SK-N-SH treated with all-trans-retinoic acid at 6 μM for 48 hours (cell line): ENCODE data around the gene DIRAS1.

Experiments used
- ATAC-seq: fragments of 200-7000 bp; cut with Tn5 transposase; 3 replicates; pipeline ENCODE4 v1.9.1; 2020; ENCODE audit warnings: mild to moderate bottlenecking, moderate library complexity
- ARNTL ChIP-seq: fragments of 450-650 bp; formaldehyde crosslinking; IDR thresholded peaks from 2 replicates; pipeline ENCODE4 v1.5.0; 2020; ENCODE audit warnings: low read depth, mild to moderate bottlenecking, moderate library complexity, borderline replicate concordance
- BACH2 ChIP-seq: fragments of 250-450 bp; sonication (Bioruptor Pico); IDR thresholded peaks from 2 replicates; pipeline ENCODE4 v1.9.0; 2021; ENCODE audit warnings: mild to moderate bottlenecking, borderline replicate concordance
- CREB5 ChIP-seq: fragments of 250-450 bp; sonication (Bioruptor Pico); IDR thresholded peaks from 2 replicates; pipeline ENCODE4 v1.5.1; 2020; ENCODE audit warnings: low read depth, mild to moderate bottlenecking, moderate library complexity
- CSDC2 ChIP-seq: fragments of 250-450 bp; sonication (Bioruptor Pico); IDR thresholded peaks from 2 replicates; pipeline ENCODE4 v1.5.0; 2020; ENCODE audit warnings: mild to moderate bottlenecking, moderate library complexity
- CSRNP3 ChIP-seq: fragments of 250-450 bp; sonication (Bioruptor Pico); IDR thresholded peaks from 2 replicates; pipeline ENCODE4 v1.5.1; 2021; ENCODE audit warnings: mild to moderate bottlenecking, moderate library complexity
- ESRRG ChIP-seq: fragments of 250-450 bp; sonication (Bioruptor Pico); IDR thresholded peaks from 2 replicates; pipeline ENCODE4 v1.6.1; 2021; ENCODE audit warnings: mild to moderate bottlenecking
- GLIS3 ChIP-seq: fragments of 250-450 bp; sonication (Bioruptor Pico); IDR thresholded peaks from 2 replicates; pipeline ENCODE4 v1.5.0; 2020; ENCODE audit warnings: mild to moderate bottlenecking, moderate library complexity
- ISL1 ChIP-seq: fragments of 250-450 bp; sonication (Bioruptor Pico); IDR thresholded peaks from 2 replicates; pipeline ENCODE4 v2.1.2; 2022; ENCODE audit warnings: mild to moderate bottlenecking, moderate library complexity
- OSR1 ChIP-seq: fragments of 250-450 bp; sonication (Bioruptor Pico); IDR thresholded peaks from 2 replicates; pipeline ENCODE4 v1.8.0; 2022; ENCODE audit warnings: moderate library complexity, mild to moderate bottlenecking, inconsistent platforms
- RARB ChIP-seq: fragments of 250-450 bp; sonication (Bioruptor Pico); IDR thresholded peaks from 2 replicates; pipeline ENCODE4 v1.8.0; 2021; ENCODE audit warnings: mild to moderate bottlenecking, moderate library complexity
- TCF4 ChIP-seq: fragments of 250-450 bp; sonication (Bioruptor Pico); IDR thresholded peaks from 2 replicates; pipeline ENCODE4 v1.8.0; 2021; ENCODE audit warnings: mild to moderate bottlenecking, moderate library complexity, borderline replicate concordance
- TOX ChIP-seq: fragments of 250-450 bp; sonication (Bioruptor Pico); IDR thresholded peaks from 2 replicates; pipeline ENCODE4 v1.8.0; 2021; ENCODE audit warnings: mild to moderate bottlenecking, moderate library complexity, borderline replicate concordance
- ZC3H10 ChIP-seq: fragments of 250-450 bp; sonication (Bioruptor Pico); IDR thresholded peaks from 2 replicates; pipeline ENCODE4 v1.5.1; 2021; ENCODE audit warnings: mild to moderate bottlenecking, moderate library complexity
- ZFP3 ChIP-seq: fragments of 250-450 bp; sonication (Bioruptor Pico); IDR thresholded peaks from 2 replicates; pipeline ENCODE4 v1.5.0; 2020; ENCODE audit warnings: mild to moderate bottlenecking, moderate library complexity
- ZFP30 ChIP-seq: fragments of 450-650 bp; formaldehyde crosslinking; IDR thresholded peaks from 2 replicates; pipeline ENCODE4 v1.5.0; 2022; ENCODE audit warnings: mild to moderate bottlenecking, moderate library complexity
- ZNF565 ChIP-seq: fragments of 450-650 bp; formaldehyde crosslinking; conservative IDR thresholded peaks from 2 replicates; pipeline ENCODE4 v1.5.0; 2020; ENCODE audit warnings: low read depth, mild to moderate bottlenecking, moderate library complexity
- ZNF70 ChIP-seq: fragments of 450-650 bp; formaldehyde crosslinking; IDR thresholded peaks from 2 replicates; pipeline ENCODE4 v1.5.0; 2020; ENCODE audit warnings: mild to moderate bottlenecking, moderate library complexity
- ZNF8 ChIP-seq: fragments of 450-650 bp; formaldehyde crosslinking; IDR thresholded peaks from 2 replicates; pipeline ENCODE4 v1.5.0; 2020; ENCODE audit warnings: mild to moderate bottlenecking, moderate library complexity
- TF ChIP-seq, protein P1 (sequence below): fragments of 250-450 bp; sonication (Bioruptor Pico); IDR thresholded peaks from 2 replicates; pipeline ENCODE4 v1.8.0; 2020; ENCODE audit warnings: mild to moderate bottlenecking, moderate library complexity, borderline replicate concordance

The DIRAS1 gene

DNA sequence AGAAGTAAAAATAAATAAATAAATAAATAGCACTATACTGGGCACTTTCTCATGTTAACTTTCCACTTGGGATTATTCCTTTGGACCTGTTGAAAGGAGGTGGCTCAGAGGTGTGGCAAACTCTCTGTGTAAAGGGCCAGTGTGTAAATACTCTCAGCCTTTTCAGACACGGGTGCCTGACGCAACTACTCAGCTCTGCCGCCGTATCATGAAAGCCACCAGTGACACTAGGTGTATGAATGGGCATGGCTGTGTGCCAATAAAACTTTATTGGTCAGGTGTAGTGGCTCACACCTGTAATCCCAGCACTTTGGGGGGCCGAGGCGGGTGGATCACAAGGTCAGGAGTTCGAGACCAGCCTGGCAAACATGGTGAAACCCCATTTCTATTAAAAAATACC, 38.8 kb upstream of the DIRAS1 start (continued):
- TF ChIP-seq ZC3H10 (CRISPR knock-in tag) (no peak), TOX (CRISPR knock-in tag) (no peak)

GRCh38 chr19:2759362-2759761, 38.2 kb upstream of the DIRAS1 start:
- TF ChIP-seq CREB5 (CRISPR knock-in tag): no peak
- no peak for ATAC-seq

DNA sequence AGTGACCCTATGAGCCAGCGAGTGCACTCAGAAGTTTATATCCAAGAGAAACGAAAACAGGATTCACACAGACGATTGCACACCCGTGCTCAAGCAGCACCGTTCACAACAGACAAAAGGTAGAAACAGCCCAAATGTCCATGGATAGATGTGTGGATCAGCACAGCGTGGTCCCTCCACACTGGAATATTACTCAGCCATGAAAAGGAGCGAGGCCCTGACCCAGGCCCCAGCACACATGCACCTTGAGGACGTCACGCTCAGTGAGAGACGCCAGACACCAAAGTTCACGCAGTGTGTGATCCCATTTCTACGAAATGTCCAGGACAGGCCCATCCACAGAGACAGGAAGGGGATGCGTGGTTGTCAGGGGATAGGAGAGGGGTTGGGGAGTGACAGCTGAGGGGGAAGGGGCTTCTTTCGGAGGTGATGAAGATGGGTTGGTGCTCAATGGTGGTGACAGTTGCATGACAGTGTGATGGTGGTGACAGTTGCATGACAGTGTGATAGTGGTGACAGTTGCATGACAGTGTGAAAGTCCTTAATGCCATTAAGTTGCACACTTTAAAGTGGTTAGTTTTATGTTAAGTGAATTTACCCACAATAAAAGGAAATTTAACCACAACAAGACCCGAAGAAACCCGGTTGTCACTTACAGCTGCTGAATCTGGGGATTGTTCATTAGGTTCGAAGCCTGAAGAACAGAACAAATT, 37.6 kb upstream of the DIRAS1 start:
- no peak for ATAC-seq
- TF ChIP-seq OSR1 (CRISPR knock-in tag): no peak
- TF ChIP-seq ZFP3 (CRISPR knock-in tag): no peak
- no peak for TF ChIP-seq BACH2
- TF ChIP-seq ARNTL (CRISPR knock-in tag): no peak
- no peak for TF ChIP-seq ZNF70 (CRISPR knock-in tag)
- TF ChIP-seq, protein P1, sequence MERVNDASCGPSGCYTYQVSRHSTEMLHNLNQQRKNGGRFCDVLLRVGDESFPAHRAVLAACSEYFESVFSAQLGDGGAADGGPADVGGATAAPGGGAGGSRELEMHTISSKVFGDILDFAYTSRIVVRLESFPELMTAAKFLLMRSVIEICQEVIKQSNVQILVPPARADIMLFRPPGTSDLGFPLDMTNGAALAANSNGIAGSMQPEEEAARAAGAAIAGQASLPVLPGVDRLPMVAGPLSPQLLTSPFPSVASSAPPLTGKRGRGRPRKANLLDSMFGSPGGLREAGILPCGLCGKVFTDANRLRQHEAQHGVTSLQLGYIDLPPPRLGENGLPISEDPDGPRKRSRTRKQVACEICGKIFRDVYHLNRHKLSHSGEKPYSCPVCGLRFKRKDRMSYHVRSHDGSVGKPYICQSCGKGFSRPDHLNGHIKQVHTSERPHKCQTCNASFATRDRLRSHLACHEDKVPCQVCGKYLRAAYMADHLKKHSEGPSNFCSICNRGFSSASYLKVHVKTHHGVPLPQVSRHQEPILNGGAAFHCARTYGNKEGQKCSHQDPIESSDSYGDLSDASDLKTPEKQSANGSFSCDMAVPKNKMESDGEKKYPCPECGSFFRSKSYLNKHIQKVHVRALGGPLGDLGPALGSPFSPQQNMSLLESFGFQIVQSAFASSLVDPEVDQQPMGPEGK: no peak
- TF ChIP-seq ISL1 (CRISPR knock-in tag): no peak
- TF ChIP-seq ESRRG: no peak
- no peak for TF ChIP-seq TOX (CRISPR knock-in tag)
- no peak for TF ChIP-seq ZFP30 (CRISPR knock-in tag)
- TF ChIP-seq RARB (CRISPR knock-in tag): no peak
- TF ChIP-seq CSDC2 (CRISPR knock-in tag): no peak
- TF ChIP-seq CSRNP3: no peak
- no peak for TF ChIP-seq ZNF565 (CRISPR knock-in tag)
- no peak for TF ChIP-seq ZNF8 (CRISPR knock-in tag)

DNA sequence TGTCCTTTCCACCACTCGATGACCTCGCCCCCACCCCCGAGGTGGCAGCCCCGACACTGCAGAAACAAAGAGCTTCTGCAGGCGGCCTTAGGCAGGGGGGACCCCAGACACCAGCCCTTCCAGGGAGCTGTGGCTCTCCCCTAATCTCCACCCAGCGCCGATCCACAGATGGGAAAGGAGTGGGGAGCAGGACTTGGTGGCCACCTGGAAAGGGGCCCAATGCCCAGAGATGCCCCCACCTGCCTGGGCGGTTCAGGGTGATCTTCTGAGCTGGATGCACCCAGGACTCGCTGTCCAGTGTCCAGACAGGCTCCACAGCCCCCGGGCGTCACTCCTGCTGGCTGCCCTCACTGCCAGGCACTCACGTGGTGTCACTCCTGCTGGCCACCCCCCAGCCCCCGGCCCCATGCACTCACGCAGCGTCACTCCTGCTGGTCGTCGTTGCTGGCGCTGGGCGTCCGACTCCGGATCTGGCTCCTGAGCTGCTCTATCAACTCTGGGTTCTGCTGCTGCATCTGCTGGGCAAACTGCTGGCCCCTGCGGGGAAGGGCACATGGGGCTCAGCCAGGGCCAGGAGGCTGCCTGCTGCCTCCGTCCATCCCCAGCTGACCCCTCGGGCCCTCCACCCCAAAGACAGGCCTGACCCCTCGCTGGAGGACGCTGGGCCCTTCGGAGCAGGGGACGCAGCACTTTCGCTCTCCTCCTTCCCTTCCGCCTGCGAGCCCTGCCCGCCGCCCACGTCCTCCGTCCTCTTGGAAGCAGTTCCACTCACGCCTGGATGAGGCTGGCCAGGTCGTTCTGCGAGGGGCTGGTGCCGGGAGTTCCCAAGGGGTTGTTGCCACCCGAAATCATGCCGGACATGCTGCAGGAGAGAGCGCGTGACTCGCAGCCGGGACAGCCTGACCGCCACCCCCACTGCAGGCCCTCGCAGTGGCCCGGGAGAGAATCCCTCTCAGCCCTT, 36.0 kb upstream of the DIRAS1 start:
- no peak for TF ChIP-seq BACH2
- TF ChIP-seq, protein P1: no peak
- no peak for TF ChIP-seq ZC3H10 (CRISPR knock-in tag)
- no peak for TF ChIP-seq CREB5 (CRISPR knock-in tag)
- no peak for TF ChIP-seq TCF4 (CRISPR knock-in tag)
- TF ChIP-seq GLIS3 (CRISPR knock-in tag): no peak
- no peak for ATAC-seq
